Panc1 (cell line): ENCODE measurements around the gene KIF3B. TPM values are rescaled to one million over a fixed set of nuclear protein-coding genes. Genes with fewer than 3 reads are reported as not detected.

Source experiments
- ATAC-seq: fragments of 200-7000 bp; cut with Tn5 transposase; 2 replicates; pipeline ENCODE4 v1.9.1; 2020; ENCODE audit warnings: mild to moderate bottlenecking, moderate library complexity
- BruUV-seq: library from RNA; stranded (reverse); fragments of 400-500 nt; replicated peaks from 2 replicates; lab custom pipeline; 2021; lab: Mats Ljungman, UMichigan
- CTCF ChIA-PET: fragments of 300-600 bp; sonication (Branson Sonifier 250); formaldehyde crosslinking; loops from one replicate; lab custom pipeline; 2022; ENCODE audit warnings: antibody characterized with exemption; lab: Charles Lee
- POLR2A ChIA-PET: fragments of 300-600 bp; sonication (Branson Sonifier 250); formaldehyde crosslinking; loops from one replicate; lab custom pipeline; 2022; ENCODE audit warnings: antibody characterized with exemption; lab: Charles Lee
- DNase-seq: peaks from one replicate; pipeline ENCODE4 v3.0.0-alpha.2; 2010; ENCODE audit warnings: low read depth, low spot score
- H3K27ac ChIP-seq: 2 replicates; pipeline ENCODE4 v1.5.1; 2011; ENCODE audit warnings: mild to moderate bottlenecking, low read length, inconsistent platforms
- H3K27me3 ChIP-seq: fragments of 200-500 bp; sonication (Bioruptor generic); 2 replicates; pipeline ENCODE4 v1.6.0; 2014; ENCODE audit warnings: low read length, inconsistent platforms; ENCODE audit not compliant: control insufficient read depth, insufficient read depth
- H3K36me3 ChIP-seq: fragments of 200-500 bp; sonication (Bioruptor generic); 2 replicates; pipeline ENCODE4 v1.5.1; 2014; ENCODE audit warnings: inconsistent platforms, mild to moderate bottlenecking, low read length, moderate library complexity; ENCODE audit not compliant: control insufficient read depth, insufficient read depth
- H3K4me1 ChIP-seq: 2 replicates; pipeline ENCODE4 v1.5.1; 2011; ENCODE audit warnings: inconsistent platforms, mild to moderate bottlenecking, low read length, moderate library complexity; ENCODE audit not compliant: control insufficient read depth, insufficient read depth
- H3K4me3 ChIP-seq, 2 experiments: 2 replicates each; pipeline ENCODE4 v1.5.1; 2011 to 2012; ENCODE audit warnings: low read depth in 2 of 2, low read length in 2 of 2, mild to moderate bottlenecking in 2 of 2, inconsistent platforms in 1 of 2, moderate library complexity in 1 of 2
- H3K9me3 ChIP-seq: fragments of 200-500 bp; sonication (Bioruptor generic); 2 replicates; pipeline ENCODE4 v1.5.1; 2014; ENCODE audit warnings: low read depth, mild to moderate bottlenecking, inconsistent platforms, low read length, moderate library complexity; ENCODE audit not compliant: control insufficient read depth, insufficient read depth
- POLR2AphosphoS5 ChIP-seq: IDR thresholded peaks from 2 replicates; pipeline ENCODE4 v1.6.1; 2012; ENCODE audit warnings: mild to moderate bottlenecking, low read depth, low read length, moderate library complexity
- SIN3A ChIP-seq: IDR thresholded peaks from 2 replicates; pipeline ENCODE4 v1.6.1; 2012; ENCODE audit warnings: low read depth, mild to moderate bottlenecking, low read length, moderate library complexity, borderline replicate concordance; ENCODE audit not compliant: insufficient read depth
- TCF7L2 ChIP-seq: IDR thresholded peaks from 2 replicates; pipeline ENCODE4 v1.6.1; 2011; ENCODE audit warnings: mild to moderate bottlenecking, low read depth, low read length, inconsistent platforms
- in situ Hi-C: cut with HindIII; loops from 2 replicates; pipeline ENCODE4 v1.10.0; 2016; ENCODE audit warnings: low sequenced_read_pairs, low pct_unique_long_range_greater_than_20kb
- intact Hi-C: fragments of 100-400 bp; cut with micrococcal nuclease; formaldehyde crosslinking; loops from one replicate; pipeline ENCODE4 v1.10.0; 2022; ENCODE audit not compliant: unreplicated experiment
- total RNA-seq: library from RNA; stranded (reverse); gene quantifications from one replicate; pipeline ENCODE4 v1.2.1, GENCODE V29; 2021; ENCODE audit not compliant: unreplicated experiment
- TF ChIP-seq, protein P1 (sequence below), 2 experiments: IDR thresholded peaks; 2 replicates each; pipeline ENCODE4 v1.6.1; 2011 to 2012; ENCODE audit warnings: low read depth in 2 of 2, control low read depth in 1 of 2, low read length in 1 of 2, mild to moderate bottlenecking in 1 of 2, moderate library complexity in 1 of 2; ENCODE audit not compliant: insufficient read depth in 1 of 2
- TF ChIP-seq, protein P2 (sequence below): fragments of 450-650 bp; IDR thresholded peaks from 2 replicates; pipeline ENCODE4 v1.5.1; 2017; ENCODE audit warnings: mild to moderate bottlenecking

KIF3B gene
- total RNA-seq, 1 experiment from 2014 or later, result 67.8 TPM

GRCh38 chr20:32285621-32286371 lies 8.3 kb downstream of the KIF3B start:
- Histone ChIP-seq H3K4me3 (no peak overlapping the region), H3K9me3 (no peaks in the 10 kb centered on the region), H3K36me3 (peaks cover 4% of the 10 kb centered on the region; the same call in 1 of the 2 replicates), H3K27me3 (no peaks in the 10 kb centered on the region), H3K4me1 (peaks cover 16% of the 10 kb centered on the region), H3K27ac (no peak overlapping the region)
- BruUV-seq, result no TSS peak
- TF ChIP-seq, protein P1, sequence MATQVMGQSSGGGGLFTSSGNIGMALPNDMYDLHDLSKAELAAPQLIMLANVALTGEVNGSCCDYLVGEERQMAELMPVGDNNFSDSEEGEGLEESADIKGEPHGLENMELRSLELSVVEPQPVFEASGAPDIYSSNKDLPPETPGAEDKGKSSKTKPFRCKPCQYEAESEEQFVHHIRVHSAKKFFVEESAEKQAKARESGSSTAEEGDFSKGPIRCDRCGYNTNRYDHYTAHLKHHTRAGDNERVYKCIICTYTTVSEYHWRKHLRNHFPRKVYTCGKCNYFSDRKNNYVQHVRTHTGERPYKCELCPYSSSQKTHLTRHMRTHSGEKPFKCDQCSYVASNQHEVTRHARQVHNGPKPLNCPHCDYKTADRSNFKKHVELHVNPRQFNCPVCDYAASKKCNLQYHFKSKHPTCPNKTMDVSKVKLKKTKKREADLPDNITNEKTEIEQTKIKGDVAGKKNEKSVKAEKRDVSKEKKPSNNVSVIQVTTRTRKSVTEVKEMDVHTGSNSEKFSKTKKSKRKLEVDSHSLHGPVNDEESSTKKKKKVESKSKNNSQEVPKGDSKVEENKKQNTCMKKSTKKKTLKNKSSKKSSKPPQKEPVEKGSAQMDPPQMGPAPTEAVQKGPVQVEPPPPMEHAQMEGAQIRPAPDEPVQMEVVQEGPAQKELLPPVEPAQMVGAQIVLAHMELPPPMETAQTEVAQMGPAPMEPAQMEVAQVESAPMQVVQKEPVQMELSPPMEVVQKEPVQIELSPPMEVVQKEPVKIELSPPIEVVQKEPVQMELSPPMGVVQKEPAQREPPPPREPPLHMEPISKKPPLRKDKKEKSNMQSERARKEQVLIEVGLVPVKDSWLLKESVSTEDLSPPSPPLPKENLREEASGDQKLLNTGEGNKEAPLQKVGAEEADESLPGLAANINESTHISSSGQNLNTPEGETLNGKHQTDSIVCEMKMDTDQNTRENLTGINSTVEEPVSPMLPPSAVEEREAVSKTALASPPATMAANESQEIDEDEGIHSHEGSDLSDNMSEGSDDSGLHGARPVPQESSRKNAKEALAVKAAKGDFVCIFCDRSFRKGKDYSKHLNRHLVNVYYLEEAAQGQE (IDR thresholded peaks at IDR 0.05; ENCODE audit: insufficient read depth in 1 of 2, low read depth in 2 of 2, low read length in 1 of 2), result no peak
- no peak for TF ChIP-seq TCF7L2
- TF ChIP-seq, protein P2, sequence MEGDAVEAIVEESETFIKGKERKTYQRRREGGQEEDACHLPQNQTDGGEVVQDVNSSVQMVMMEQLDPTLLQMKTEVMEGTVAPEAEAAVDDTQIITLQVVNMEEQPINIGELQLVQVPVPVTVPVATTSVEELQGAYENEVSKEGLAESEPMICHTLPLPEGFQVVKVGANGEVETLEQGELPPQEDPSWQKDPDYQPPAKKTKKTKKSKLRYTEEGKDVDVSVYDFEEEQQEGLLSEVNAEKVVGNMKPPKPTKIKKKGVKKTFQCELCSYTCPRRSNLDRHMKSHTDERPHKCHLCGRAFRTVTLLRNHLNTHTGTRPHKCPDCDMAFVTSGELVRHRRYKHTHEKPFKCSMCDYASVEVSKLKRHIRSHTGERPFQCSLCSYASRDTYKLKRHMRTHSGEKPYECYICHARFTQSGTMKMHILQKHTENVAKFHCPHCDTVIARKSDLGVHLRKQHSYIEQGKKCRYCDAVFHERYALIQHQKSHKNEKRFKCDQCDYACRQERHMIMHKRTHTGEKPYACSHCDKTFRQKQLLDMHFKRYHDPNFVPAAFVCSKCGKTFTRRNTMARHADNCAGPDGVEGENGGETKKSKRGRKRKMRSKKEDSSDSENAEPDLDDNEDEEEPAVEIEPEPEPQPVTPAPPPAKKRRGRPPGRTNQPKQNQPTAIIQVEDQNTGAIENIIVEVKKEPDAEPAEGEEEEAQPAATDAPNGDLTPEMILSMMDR, result no peak
- TF ChIP-seq SIN3A, result no peak
- no peak for TF ChIP-seq POLR2AphosphoS5
- no peak for DNase-seq
- intact Hi-C loops, result no loop called here
- in situ Hi-C loops, result no loop called here
- CTCF ChIA-PET, result no interaction called here
- ATAC-seq, result 0 out of 2 replicates have a peak, but pooled peaks have one; percentile 19
- POLR2A ChIA-PET, result interaction anchor here (0.6 kb wide), 1 partner anchor 51 kb away, joined by 4 read pairs; no protein-coding TSS in a partner anchor

DNA sequence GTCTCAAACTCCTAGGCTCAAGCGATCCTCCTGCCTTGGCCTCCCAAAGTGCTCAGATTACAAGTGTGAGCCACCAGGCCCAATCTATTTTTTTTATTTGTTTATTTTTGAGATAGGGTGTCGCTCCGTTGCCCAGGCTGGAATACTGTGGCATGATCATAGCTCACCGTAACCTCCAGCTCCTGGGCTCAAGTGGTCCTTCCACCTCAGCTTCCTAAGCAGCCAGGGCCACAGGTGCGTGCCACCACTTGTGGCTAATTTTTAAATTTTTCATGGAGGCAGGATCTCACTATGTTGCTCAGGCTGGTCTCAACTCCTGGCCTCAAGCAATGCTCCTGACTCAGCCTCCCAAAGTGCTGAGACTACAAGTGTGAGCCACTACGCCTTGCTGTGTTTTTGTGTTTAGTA lies 9.8 kb downstream of the KIF3B start:
- no peaks in the 10 kb centered on the region for H3K9me3 ChIP-seq
- intact Hi-C loops (no loop called here), in situ Hi-C loops (no loop called here)
- POLR2A ChIA-PET, result interaction anchor here (0.6 kb wide), 1 partner anchor 15 kb away, joined by 3 read pairs; no protein-coding TSS in a partner anchor
- no peak for TF ChIP-seq TCF7L2
- TF ChIP-seq SIN3A, result no peak
- TF ChIP-seq, protein P2, result no peak
- TF ChIP-seq POLR2AphosphoS5, result no peak
- TF ChIP-seq, protein P1 (IDR thresholded peaks at IDR 0.05; ENCODE audit: insufficient read depth in 1 of 2, low read depth in 2 of 2, low read length in 1 of 2), result no peak
- DNase-seq (no peak), ATAC-seq (no peak)
- no peaks in the 10 kb centered on the region for H3K27me3 ChIP-seq
- peaks cover 13% of the 10 kb centered on the region for H3K4me1 ChIP-seq
- CTCF ChIA-PET, result no interaction called here
- no peaks in the 10 kb centered on the region for H3K36me3 ChIP-seq
- no peak overlapping the region for H3K27ac ChIP-seq
- BruUV-seq, result no TSS peak
- H3K4me3 ChIP-seq, result no peak overlapping the region
